IPS-20b (cell line): ENCODE data around the gene MEIOC.
"Not testable (repeated sequence)": the region's sequence is repeated elsewhere in the genome, so short reads cannot be mapped to it uniquely, and the experiment has no call there.

Experiments used
- H3K27ac ChIP-seq: one replicate; pipeline ENCODE4 v1.5.1; 2013; ENCODE audit warnings: low read length
- H3K27me3 ChIP-seq: 2 replicates; pipeline ENCODE4 v1.6.1; 2013; ENCODE audit warnings: mild to moderate bottlenecking, low read length, inconsistent platforms; ENCODE audit not compliant: insufficient read depth
- H3K36me3 ChIP-seq: 2 replicates; pipeline ENCODE4 v1.6.1; 2013; ENCODE audit warnings: low read depth, mild to moderate bottlenecking, inconsistent platforms, low read length, moderate library complexity; ENCODE audit not compliant: insufficient read depth
- H3K4me1 ChIP-seq: 2 replicates; pipeline ENCODE4 v1.6.1; 2013; ENCODE audit warnings: mild to moderate bottlenecking, control low read depth, inconsistent platforms, low read length, moderate library complexity; ENCODE audit not compliant: insufficient read depth
- H3K4me3 ChIP-seq: 2 replicates; pipeline ENCODE4 v1.5.1; 2013; ENCODE audit warnings: mild to moderate bottlenecking, low read length, inconsistent platforms
- H3K9ac ChIP-seq: 2 replicates; pipeline ENCODE4 v1.6.1; 2013; ENCODE audit warnings: low read depth, mild to moderate bottlenecking, inconsistent platforms, low read length, moderate library complexity
- H3K9me3 ChIP-seq: 2 replicates; pipeline ENCODE4 v1.6.1; 2013; ENCODE audit warnings: mild to moderate bottlenecking, low read depth, low read length, inconsistent platforms; ENCODE audit not compliant: insufficient read depth

The MEIOC gene

GRCh38 chr17:44651228-44651627, 5.0 kb upstream of the MEIOC start:
- Histone ChIP-seq H3K4me3 (no peak overlapping the region), H3K36me3 (no peaks in the 10 kb centered on the region), H3K4me1 (no peaks in the 10 kb centered on the region), H3K27me3 (peaks cover 30% of the 10 kb centered on the region), H3K9me3 (no peaks in the 10 kb centered on the region), H3K27ac (no peak overlapping the region), H3K9ac (no peak overlapping the region)

- Histone ChIP-seq H3K4me1 (no peaks in the 10 kb centered on the region), H3K27ac (no peak overlapping the region), H3K27me3 (peaks cover 44% of the 10 kb centered on the region), H3K9me3 (no peaks in the 10 kb centered on the region), H3K4me3 (no peak overlapping the region), H3K36me3 (no peaks in the 10 kb centered on the region), H3K9ac (no peak overlapping the region)
Observed at GRCh38 chr17:44652727-44653126, 3.5 kb upstream of the MEIOC start.

- no peak overlapping the region for H3K9ac ChIP-seq
- H3K4me3 ChIP-seq = no peak overlapping the region
- H3K9me3 ChIP-seq = no peaks in the 10 kb centered on the region
- no peak overlapping the region for H3K27ac ChIP-seq
- peaks cover 48% of the 10 kb centered on the region for H3K27me3 ChIP-seq
- no peaks in the 10 kb centered on the region for H3K36me3 ChIP-seq
- H3K4me1 ChIP-seq = no peaks in the 10 kb centered on the region
Observed at GRCh38 chr17:44653384-44653783, 2.9 kb upstream of the MEIOC start.

GRCh38 chr17:44653954-44654353, 2.3 kb upstream of the MEIOC start:
- Histone ChIP-seq H3K27ac (no peak overlapping the region), H3K27me3 (peaks cover 48% of the 10 kb centered on the region), H3K4me1 (no peaks in the 10 kb centered on the region), H3K4me3 (no peak overlapping the region), H3K9me3 (no peaks in the 10 kb centered on the region), H3K9ac (no peak overlapping the region), H3K36me3 (no peaks in the 10 kb centered on the region)

- Histone ChIP-seq H3K9me3 (no peaks in the 10 kb centered on the region), H3K36me3 (no peaks in the 10 kb centered on the region), H3K9ac (no peak overlapping the region), H3K4me1 (no peaks in the 10 kb centered on the region), H3K27ac (no peak overlapping the region), H3K4me3 (no peak overlapping the region), H3K27me3 (peaks cover 12% of the 10 kb centered on the region)
Observed at GRCh38 chr17:44661835-44662234, 5.6 kb downstream of the MEIOC start.

GRCh38 chr17:44663095-44663494, 6.8 kb downstream of the MEIOC start:
- no peaks in the 10 kb centered on the region for H3K9me3 ChIP-seq
- H3K4me1 ChIP-seq = no peaks in the 10 kb centered on the region
- H3K4me3 ChIP-seq = no peak overlapping the region
- no peak overlapping the region for H3K27ac ChIP-seq
- no peak overlapping the region for H3K9ac ChIP-seq
- H3K27me3 ChIP-seq = no peaks in the 10 kb centered on the region; the same call in 1 of the 2 replicates
- no peaks in the 10 kb centered on the region for H3K36me3 ChIP-seq

- Histone ChIP-seq H3K9ac (no peak overlapping the region), H3K9me3 (no peaks in the 10 kb centered on the region), H3K27me3 (no peaks in the 10 kb centered on the region), H3K36me3 (no peaks in the 10 kb centered on the region), H3K27ac (no peak overlapping the region), H3K4me1 (no peaks in the 10 kb centered on the region), H3K4me3 (no peak overlapping the region)
Observed at GRCh38 chr17:44664867-44665266, 8.6 kb downstream of the MEIOC start.

- no peak overlapping the region for H3K27ac ChIP-seq
- no peaks in the 10 kb centered on the region for H3K4me1 ChIP-seq
- no peaks in the 10 kb centered on the region for H3K27me3 ChIP-seq
- no peak overlapping the region for H3K4me3 ChIP-seq
- H3K36me3 ChIP-seq = no peaks in the 10 kb centered on the region
- H3K9ac ChIP-seq = no peak overlapping the region
- H3K9me3 ChIP-seq = no peaks in the 10 kb centered on the region
Observed at GRCh38 chr17:44666006-44666405, 9.7 kb downstream of the MEIOC start.

- peaks cover 8% of the 10 kb centered on the region for H3K36me3 ChIP-seq
- H3K4me1 ChIP-seq = no peaks in the 10 kb centered on the region
- no peaks in the 10 kb centered on the region for H3K9me3 ChIP-seq
- H3K27me3 ChIP-seq = no peaks in the 10 kb centered on the region
- no peak overlapping the region for H3K9ac ChIP-seq
- no peak overlapping the region for H3K4me3 ChIP-seq
- no peak overlapping the region for H3K27ac ChIP-seq
Observed at GRCh38 chr17:44672479-44673093, 16.3 kb downstream of the MEIOC start.

- Histone ChIP-seq H3K4me1 (no peaks in the 10 kb centered on the region), H3K36me3 (peaks cover 21% of the 10 kb centered on the region), H3K27ac (no peak overlapping the region), H3K9me3 (no peaks in the 10 kb centered on the region), H3K9ac (no peak overlapping the region), H3K4me3 (no peak overlapping the region), H3K27me3 (no peaks in the 10 kb centered on the region)
Observed at GRCh38 chr17:44673893-44674292, 17.6 kb downstream of the MEIOC start.

GRCh38 chr17:44677136-44677535, 20.9 kb downstream of the MEIOC start:
- Histone ChIP-seq H3K4me3 (no peak overlapping the region), H3K9ac (no peak overlapping the region), H3K9me3 (no peaks in the 10 kb centered on the region), H3K27me3 (no peaks in the 10 kb centered on the region), H3K4me1 (no peaks in the 10 kb centered on the region), H3K27ac (no peak overlapping the region), H3K36me3 (peaks cover 47% of the 10 kb centered on the region)

- not testable (repeated sequence) for H3K9ac ChIP-seq, H3K9me3 ChIP-seq, H3K27me3 ChIP-seq, H3K4me1 ChIP-seq, H3K27ac ChIP-seq, H3K4me3 ChIP-seq
- H3K36me3 ChIP-seq = peaks cover 59% of the 10 kb centered on the region
Observed at GRCh38 chr17:44683303-44683702, 27.0 kb downstream of the MEIOC start.
